ENCODE data around the gene GPRASP2.
"Not testable (repeated sequence)": the region's sequence is repeated elsewhere in the genome, so short reads cannot be mapped to it uniquely, and the experiment has no call there.

DNA sequence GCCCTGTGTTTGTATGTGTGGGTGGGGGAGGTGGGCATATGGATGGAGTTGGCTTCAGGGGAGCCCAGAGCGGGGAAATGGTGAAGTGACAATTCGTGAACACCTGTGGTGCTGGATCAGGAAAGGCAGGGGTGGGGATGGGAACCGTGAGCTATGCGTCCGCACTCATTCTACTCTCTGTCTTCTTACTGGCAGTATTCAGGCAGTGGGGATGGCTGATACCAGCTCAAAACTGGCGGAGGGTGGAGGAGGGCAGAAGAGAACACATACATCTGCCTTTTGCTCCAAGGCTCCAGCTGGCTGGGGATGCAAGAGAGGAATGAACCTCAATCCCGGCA lies 8.9 kb downstream of the GPRASP2 start:
- TF ChIP-seq, protein P1, sequence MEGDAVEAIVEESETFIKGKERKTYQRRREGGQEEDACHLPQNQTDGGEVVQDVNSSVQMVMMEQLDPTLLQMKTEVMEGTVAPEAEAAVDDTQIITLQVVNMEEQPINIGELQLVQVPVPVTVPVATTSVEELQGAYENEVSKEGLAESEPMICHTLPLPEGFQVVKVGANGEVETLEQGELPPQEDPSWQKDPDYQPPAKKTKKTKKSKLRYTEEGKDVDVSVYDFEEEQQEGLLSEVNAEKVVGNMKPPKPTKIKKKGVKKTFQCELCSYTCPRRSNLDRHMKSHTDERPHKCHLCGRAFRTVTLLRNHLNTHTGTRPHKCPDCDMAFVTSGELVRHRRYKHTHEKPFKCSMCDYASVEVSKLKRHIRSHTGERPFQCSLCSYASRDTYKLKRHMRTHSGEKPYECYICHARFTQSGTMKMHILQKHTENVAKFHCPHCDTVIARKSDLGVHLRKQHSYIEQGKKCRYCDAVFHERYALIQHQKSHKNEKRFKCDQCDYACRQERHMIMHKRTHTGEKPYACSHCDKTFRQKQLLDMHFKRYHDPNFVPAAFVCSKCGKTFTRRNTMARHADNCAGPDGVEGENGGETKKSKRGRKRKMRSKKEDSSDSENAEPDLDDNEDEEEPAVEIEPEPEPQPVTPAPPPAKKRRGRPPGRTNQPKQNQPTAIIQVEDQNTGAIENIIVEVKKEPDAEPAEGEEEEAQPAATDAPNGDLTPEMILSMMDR (IDR thresholded peaks at IDR 0.05; ENCODE audit: insufficient read depth, low read length, poor library complexity, severe bottlenecking), result not testable (repeated sequence)
- not testable (repeated sequence) for TF ChIP-seq EZH2phosphoT487 (conservative IDR thresholded peaks at IDR 0.05; ENCODE audit: low read length)
